MCF 10A (cell line): ENCODE data around the gene PLXDC2. TPM values are rescaled to one million over a fixed set of nuclear protein-coding genes. Genes with fewer than 3 reads are reported as not detected.

Source experiments
- BruUV-seq: library from RNA; stranded (reverse); fragments of 400-500 nt; replicated peaks from 2 replicates; lab custom pipeline; 2021; lab: Mats Ljungman, UMichigan
- CTCF ChIA-PET: fragments of 300-600 bp; sonication (Branson Sonifier 250); formaldehyde crosslinking; extraction: SDS; loops from one replicate; lab custom pipeline; 2021; ENCODE audit warnings: antibody characterized with exemption, inconsistent platforms; lab: Yijun Ruan, JAX
- POLR2A ChIA-PET: fragments of 300-600, 350-650 bp; sonication (Branson Sonifier 250); formaldehyde crosslinking; extraction: SDS; loops from one replicate; lab custom pipeline; 2020; ENCODE audit warnings: antibody characterized with exemption, inconsistent platforms; lab: Yijun Ruan, JAX
- DNase-seq: peaks from one replicate; pipeline ENCODE4 v3.0.0-alpha.2; 2018; ENCODE audit not compliant: unreplicated experiment
- H3K27ac Mint-ChIP-seq: one replicate; pipeline ENCODE4 v1.8.0; 2022; ENCODE audit warnings: mild to moderate bottlenecking, low read depth, mixed read lengths; ENCODE audit not compliant: unreplicated experiment
- H3K27me3 Mint-ChIP-seq: one replicate; pipeline ENCODE4 v1.8.0; 2022; ENCODE audit warnings: mixed read lengths; ENCODE audit not compliant: insufficient read depth, unreplicated experiment
- H3K36me3 Mint-ChIP-seq: one replicate; pipeline ENCODE4 v1.8.0; 2022; ENCODE audit warnings: mild to moderate bottlenecking, moderate library complexity, mixed read lengths; ENCODE audit not compliant: insufficient read depth, unreplicated experiment
- H3K4me1 Mint-ChIP-seq: one replicate; pipeline ENCODE4 v1.8.0; 2022; ENCODE audit warnings: mixed read lengths; ENCODE audit not compliant: insufficient read depth, unreplicated experiment
- H3K4me3 Mint-ChIP-seq: one replicate; pipeline ENCODE4 v1.8.0; 2022; ENCODE audit warnings: mild to moderate bottlenecking, moderate library complexity, mixed read lengths; ENCODE audit not compliant: unreplicated experiment
- H3K9me3 Mint-ChIP-seq: one replicate; pipeline ENCODE4 v1.8.0; 2022; ENCODE audit warnings: mixed read lengths; ENCODE audit not compliant: unreplicated experiment
- intact Hi-C: fragments of 100-400 bp; cut with micrococcal nuclease; formaldehyde crosslinking; loops from 2 replicates; pipeline ENCODE4 v1.14.1; 2022
- total RNA-seq: library from RNA; stranded (reverse); gene quantifications from 2 replicates; pipeline ENCODE4 v1.2.3, GENCODE V29; 2022
- TF ChIP-seq, protein P1 (sequence below): fragments of 200-600 bp; IDR thresholded peaks from one replicate; pipeline ENCODE4 v1.8.0; 2022; ENCODE audit warnings: antibody characterized with exemption, mild to moderate bottlenecking; ENCODE audit not compliant: unreplicated experiment

The PLXDC2 gene
- total RNA-seq, 1 experiment from 2014 or later, result 23.3 TPM

DNA sequence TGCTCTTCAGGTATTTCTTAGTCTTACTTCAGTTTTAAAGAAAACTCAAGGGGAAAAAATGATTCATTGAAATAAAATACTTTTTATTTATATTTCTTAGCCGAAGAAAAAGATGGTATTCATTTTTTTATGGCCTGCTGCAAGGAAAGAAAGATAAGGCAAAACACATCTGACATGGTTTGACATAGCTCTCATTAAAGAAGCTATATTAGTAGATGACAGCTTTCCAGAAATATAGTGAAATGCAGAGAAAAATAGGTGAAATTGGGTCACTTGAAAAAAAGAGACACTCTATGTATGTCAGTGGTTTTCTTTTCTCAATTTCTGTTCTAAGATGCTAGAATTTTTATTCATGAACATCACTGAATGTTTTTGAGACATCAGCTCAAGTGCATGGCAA lies 438.3 kb downstream of the PLXDC2 start:
- Mint-ChIP-seq H3K4me3 (no peak overlapping the region), H3K4me1 (peaks cover 6% of the 10 kb centered on the region), H3K36me3 (peaks cover 12% of the 10 kb centered on the region), H3K27me3 (no peaks in the 10 kb centered on the region), H3K27ac (no peak overlapping the region), H3K9me3 (no peaks in the 10 kb centered on the region)
- no TSS peak for BruUV-seq
- intact Hi-C loops, result no loop called here
- ChIA-PET CTCF (interaction anchor here (0.6 to 1.0 kb wide), 3 partner anchors 9 to 437 kb away, joined by 3 to 4 read pairs (median 3); no protein-coding TSS in a partner anchor), POLR2A (no interaction called here)
- TF ChIP-seq, protein P1, sequence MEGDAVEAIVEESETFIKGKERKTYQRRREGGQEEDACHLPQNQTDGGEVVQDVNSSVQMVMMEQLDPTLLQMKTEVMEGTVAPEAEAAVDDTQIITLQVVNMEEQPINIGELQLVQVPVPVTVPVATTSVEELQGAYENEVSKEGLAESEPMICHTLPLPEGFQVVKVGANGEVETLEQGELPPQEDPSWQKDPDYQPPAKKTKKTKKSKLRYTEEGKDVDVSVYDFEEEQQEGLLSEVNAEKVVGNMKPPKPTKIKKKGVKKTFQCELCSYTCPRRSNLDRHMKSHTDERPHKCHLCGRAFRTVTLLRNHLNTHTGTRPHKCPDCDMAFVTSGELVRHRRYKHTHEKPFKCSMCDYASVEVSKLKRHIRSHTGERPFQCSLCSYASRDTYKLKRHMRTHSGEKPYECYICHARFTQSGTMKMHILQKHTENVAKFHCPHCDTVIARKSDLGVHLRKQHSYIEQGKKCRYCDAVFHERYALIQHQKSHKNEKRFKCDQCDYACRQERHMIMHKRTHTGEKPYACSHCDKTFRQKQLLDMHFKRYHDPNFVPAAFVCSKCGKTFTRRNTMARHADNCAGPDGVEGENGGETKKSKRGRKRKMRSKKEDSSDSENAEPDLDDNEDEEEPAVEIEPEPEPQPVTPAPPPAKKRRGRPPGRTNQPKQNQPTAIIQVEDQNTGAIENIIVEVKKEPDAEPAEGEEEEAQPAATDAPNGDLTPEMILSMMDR, result no peak
- no peak for DNase-seq

DNA sequence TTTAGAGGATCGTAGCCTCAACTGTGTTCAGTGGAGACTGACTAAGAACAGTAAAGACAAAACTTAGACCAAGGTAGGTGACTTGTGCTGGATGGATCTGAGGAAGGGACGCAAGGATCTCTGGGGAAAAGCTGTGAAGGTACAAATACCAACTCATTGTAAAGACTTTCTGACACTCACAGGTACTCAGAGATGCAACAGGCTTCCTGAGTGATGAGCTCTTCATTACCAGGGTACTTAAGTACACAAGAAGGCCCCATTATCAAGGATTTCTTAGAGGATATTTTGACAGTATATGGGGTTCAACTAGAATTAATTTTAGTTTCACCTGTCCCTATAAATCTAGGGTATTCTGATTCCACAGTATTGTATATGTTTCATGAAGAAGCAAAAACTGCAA lies 440.7 kb downstream of the PLXDC2 start:
- Mint-ChIP-seq H3K4me3 (no peak overlapping the region), H3K27ac (no peak overlapping the region), H3K36me3 (peaks cover 6% of the 10 kb centered on the region), H3K4me1 (peaks cover 6% of the 10 kb centered on the region), H3K27me3 (no peaks in the 10 kb centered on the region), H3K9me3 (no peaks in the 10 kb centered on the region)
- CTCF ChIA-PET, result interaction anchor here (0.6 kb wide), 1 partner anchor 235 kb away, joined by 4 read pairs; no protein-coding TSS in a partner anchor
- DNase-seq, result no peak
- TF ChIP-seq, protein P1, result no peak
- BruUV-seq, result no TSS peak
- POLR2A ChIA-PET, result no interaction called here
- intact Hi-C loops, result no loop called here

DNA sequence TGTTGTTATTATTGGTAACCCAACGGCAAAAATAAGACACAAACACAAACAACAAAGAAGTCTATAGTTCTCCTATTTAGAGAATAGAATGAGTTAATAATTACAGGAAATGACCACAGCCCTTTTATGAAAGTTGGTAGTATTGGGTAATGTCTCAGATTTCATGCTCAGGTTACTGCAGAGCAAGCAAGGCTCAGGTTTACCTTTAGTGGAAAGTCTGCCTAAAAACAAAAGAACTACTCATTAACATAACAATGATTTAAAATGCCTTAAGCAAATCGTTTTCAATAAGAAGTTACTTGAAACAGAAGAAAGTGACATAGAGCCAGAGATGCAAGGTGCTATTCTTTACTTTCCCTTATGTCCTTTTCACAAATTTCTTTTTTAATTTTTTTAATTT lies 441.2 kb downstream of the PLXDC2 start:
- ChIA-PET CTCF (no interaction called here), POLR2A (interaction anchor here (0.6 kb wide), 1 partner anchor 842 kb away, joined by 3 read pairs; no protein-coding TSS in a partner anchor)
- Mint-ChIP-seq H3K27me3 (no peaks in the 10 kb centered on the region), H3K9me3 (no peaks in the 10 kb centered on the region), H3K4me1 (peaks cover 6% of the 10 kb centered on the region), H3K27ac (no peak overlapping the region), H3K36me3 (peaks cover 6% of the 10 kb centered on the region), H3K4me3 (no peak overlapping the region)
- peak; percentile 41 for DNase-seq
- TF ChIP-seq, protein P1, result no peak
- no TSS peak for BruUV-seq
- intact Hi-C loops, result no loop called here

DNA sequence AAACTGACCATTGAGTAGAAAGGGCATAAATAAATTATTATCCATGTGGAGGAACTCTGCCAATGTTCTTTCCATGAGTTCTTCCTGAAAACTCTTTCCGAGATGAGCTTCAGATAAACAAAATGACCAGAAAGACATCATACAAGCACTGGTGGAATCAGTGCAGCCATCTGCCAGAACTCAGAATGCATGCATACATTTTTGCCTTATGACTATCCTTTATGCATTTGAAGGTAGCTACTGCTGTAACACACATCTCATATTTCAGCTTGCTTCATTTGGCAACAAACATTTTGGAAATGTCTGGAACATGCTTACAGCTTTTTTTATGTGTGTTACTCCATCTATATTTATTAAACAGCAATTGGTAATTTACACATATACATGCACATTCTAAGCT lies 448.9 kb downstream of the PLXDC2 start:
- Mint-ChIP-seq H3K4me3 (no peak overlapping the region), H3K27ac (no peak overlapping the region), H3K27me3 (no peaks in the 10 kb centered on the region), H3K36me3 (no peaks in the 10 kb centered on the region), H3K4me1 (no peaks in the 10 kb centered on the region), H3K9me3 (no peaks in the 10 kb centered on the region)
- POLR2A ChIA-PET, result no interaction called here
- intact Hi-C loops, result no loop called here
- CTCF ChIA-PET, result no interaction called here
- BruUV-seq, result no TSS peak
- TF ChIP-seq, protein P1, result no peak
- peak; percentile 16 for DNase-seq
